AG04450 (cell line): ENCODE results near the gene CORO2B. TPM values are rescaled to one million over a fixed set of nuclear protein-coding genes. Genes with fewer than 3 reads are reported as not detected.

Experiments used
- CTCF ChIA-PET: fragments of 300-600, 350-600 bp; formaldehyde crosslinking; extraction: SDS; loops from one replicate; lab custom pipeline; 2022; ENCODE audit warnings: antibody characterized with exemption, inconsistent platforms; lab: Charles Lee
- POLR2A ChIA-PET: fragments of 350-600 bp; formaldehyde crosslinking; extraction: SDS; loops from one replicate; lab custom pipeline; 2021; ENCODE audit warnings: antibody characterized with exemption, inconsistent platforms; lab: Yijun Ruan, JAX
- DNase-seq: peaks from one replicate; pipeline ENCODE4 v3.0.0-alpha.2; 2011; ENCODE audit warnings: low read depth, low spot score
- H3K27ac ChIP-seq: one replicate; pipeline ENCODE4 v1.5.1; 2012; ENCODE audit warnings: low read depth, low read length, control low read depth
- H3K27me3 ChIP-seq: one replicate; pipeline ENCODE4 v1.6.0; 2012; ENCODE audit warnings: low read length; ENCODE audit not compliant: control insufficient read depth, insufficient read depth
- H3K4me3 ChIP-seq: 2 replicates; pipeline ENCODE4 v1.5.1; 2011; ENCODE audit warnings: mild to moderate bottlenecking, low read depth, low read length, control low read depth
- H3K9me3 ChIP-seq: 2 replicates; pipeline ENCODE4 v1.5.1; 2012; ENCODE audit warnings: low read length; ENCODE audit not compliant: control insufficient read depth, insufficient read depth
- polyA plus RNA-seq: library from polyadenylated mRNA; depleted of rRNA; stranded (reverse); fragments of >200 nt; gene quantifications from 2 replicates; pipeline ENCODE4 v1.2.3, GENCODE V29; 2011
- TF ChIP-seq, protein P1 (sequence below): IDR thresholded peaks from 2 replicates; pipeline ENCODE4 v1.5.1; 2011; ENCODE audit warnings: low read depth, low read length, control low read depth, inconsistent platforms

The CORO2B gene
- polyA plus RNA-seq, 1 experiment, result 16.1 TPM

DNA sequence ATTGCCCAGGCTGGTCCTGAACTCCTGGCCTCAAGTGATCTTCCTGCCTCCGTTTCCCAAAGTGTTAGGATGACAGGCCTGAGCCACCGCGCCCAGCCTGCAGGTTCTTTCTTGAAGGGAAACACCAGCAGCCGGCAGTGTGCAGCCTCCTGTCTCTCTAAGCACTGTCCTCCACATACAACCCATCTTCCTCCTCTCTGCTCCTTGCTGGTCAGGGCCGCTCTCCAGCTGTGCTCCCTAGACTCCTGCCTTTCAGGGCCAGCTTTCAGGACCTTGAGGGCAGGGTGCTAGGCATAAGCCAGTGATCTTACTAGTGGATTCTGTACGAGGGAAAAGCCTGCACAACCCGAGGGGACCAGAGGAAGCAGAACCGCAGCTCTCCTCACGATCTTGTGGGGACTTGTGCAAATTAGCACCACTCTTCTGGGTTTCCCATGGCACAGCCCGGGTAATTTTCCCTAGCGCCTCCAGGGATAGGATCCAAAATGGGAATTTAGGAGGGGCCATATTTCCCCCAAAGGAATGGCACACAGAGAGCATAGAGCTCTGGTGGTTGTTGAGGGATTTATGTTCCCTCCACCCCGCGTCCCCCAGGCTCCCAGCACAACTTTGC lies 18.2 kb upstream of the CORO2B start:
- TF ChIP-seq, protein P1, sequence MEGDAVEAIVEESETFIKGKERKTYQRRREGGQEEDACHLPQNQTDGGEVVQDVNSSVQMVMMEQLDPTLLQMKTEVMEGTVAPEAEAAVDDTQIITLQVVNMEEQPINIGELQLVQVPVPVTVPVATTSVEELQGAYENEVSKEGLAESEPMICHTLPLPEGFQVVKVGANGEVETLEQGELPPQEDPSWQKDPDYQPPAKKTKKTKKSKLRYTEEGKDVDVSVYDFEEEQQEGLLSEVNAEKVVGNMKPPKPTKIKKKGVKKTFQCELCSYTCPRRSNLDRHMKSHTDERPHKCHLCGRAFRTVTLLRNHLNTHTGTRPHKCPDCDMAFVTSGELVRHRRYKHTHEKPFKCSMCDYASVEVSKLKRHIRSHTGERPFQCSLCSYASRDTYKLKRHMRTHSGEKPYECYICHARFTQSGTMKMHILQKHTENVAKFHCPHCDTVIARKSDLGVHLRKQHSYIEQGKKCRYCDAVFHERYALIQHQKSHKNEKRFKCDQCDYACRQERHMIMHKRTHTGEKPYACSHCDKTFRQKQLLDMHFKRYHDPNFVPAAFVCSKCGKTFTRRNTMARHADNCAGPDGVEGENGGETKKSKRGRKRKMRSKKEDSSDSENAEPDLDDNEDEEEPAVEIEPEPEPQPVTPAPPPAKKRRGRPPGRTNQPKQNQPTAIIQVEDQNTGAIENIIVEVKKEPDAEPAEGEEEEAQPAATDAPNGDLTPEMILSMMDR, result no peak
- Histone ChIP-seq H3K27me3 (peaks cover 6% of the 10 kb centered on the region), H3K9me3 (no peaks in the 10 kb centered on the region), H3K27ac (no peak overlapping the region), H3K4me3 (no peak overlapping the region)
- DNase-seq, result no peak
- POLR2A ChIA-PET, result interaction anchor here (1.5 kb wide), 1 partner anchor 315 kb away, joined by 6 read pairs; no protein-coding TSS in a partner anchor
- CTCF ChIA-PET, result interaction anchor here (0.9 to 5.2 kb wide), 13 partner anchors 10 to 364 kb away, joined by 3 to 100 read pairs (median 6); no protein-coding TSS in a partner anchor

- no peaks in the 10 kb centered on the region for H3K9me3 ChIP-seq
- TF ChIP-seq, protein P1, result no peak
- ChIA-PET POLR2A (no interaction called here), CTCF (interaction anchor here (0.9 to 5.2 kb wide), 9 partner anchors 9 to 363 kb away, joined by 3 to 100 read pairs (median 11); no protein-coding TSS in a partner anchor)
- H3K27ac ChIP-seq, result no peak overlapping the region
- H3K4me3 ChIP-seq, result no peak overlapping the region
- peaks cover 4% of the 10 kb centered on the region for H3K27me3 ChIP-seq
- DNase-seq, result no peak
Observed at GRCh38 chr15:68561171-68561900, 17.5 kb upstream of the CORO2B start.

GRCh38 chr15:68561901-68562300 lies 16.9 kb upstream of the CORO2B start:
- DNase-seq, result no peak
- H3K9me3 ChIP-seq, result no peaks in the 10 kb centered on the region
- no peak overlapping the region for H3K27ac ChIP-seq
- ChIA-PET POLR2A (no interaction called here), CTCF (interaction anchor here (1.0 to 3.6 kb wide), 5 partner anchors 9 to 363 kb away, joined by 3 to 19 read pairs (median 14); no protein-coding TSS in a partner anchor)
- TF ChIP-seq, protein P1, result no peak
- no peak overlapping the region for H3K4me3 ChIP-seq
- no peaks in the 10 kb centered on the region for H3K27me3 ChIP-seq

DNA sequence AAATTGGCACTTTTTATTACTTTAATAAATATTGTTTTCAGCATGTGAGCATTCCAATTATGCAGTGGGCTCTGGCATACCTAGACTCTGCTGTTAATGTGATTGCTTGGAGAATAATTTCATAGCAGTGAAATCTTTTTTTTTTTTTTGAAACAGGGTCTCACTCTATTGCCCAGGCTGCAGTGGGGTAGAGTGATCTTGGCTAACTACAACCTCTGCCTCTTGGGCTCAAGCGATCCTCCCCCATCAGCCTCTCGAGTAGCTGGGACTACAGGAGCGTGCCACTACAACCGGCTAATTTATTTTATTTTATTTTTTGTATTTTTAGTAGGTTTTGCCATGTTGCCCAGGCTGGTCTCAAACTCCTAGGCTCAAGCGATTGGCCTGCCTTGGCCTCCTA lies 14.6 kb upstream of the CORO2B start:
- TF ChIP-seq, protein P1, result no peak
- Histone ChIP-seq H3K27ac (no peak overlapping the region), H3K4me3 (no peak overlapping the region), H3K27me3 (no peaks in the 10 kb centered on the region), H3K9me3 (no peaks in the 10 kb centered on the region)
- no peak for DNase-seq
- ChIA-PET POLR2A (no interaction called here), CTCF (interaction anchor here (0.7 to 3.6 kb wide), 5 partner anchors 13 to 361 kb away, joined by 3 to 19 read pairs (median 7); no protein-coding TSS in a partner anchor)
